HFFc6 (cell line): Measurements from ENCODE around the gene ZNF319. TPM values are rescaled to one million over a fixed set of nuclear protein-coding genes. Genes with fewer than 3 reads are reported as not detected.

Source experiments
- DNase-seq: peaks from one replicate; pipeline ENCODE4 v3.0.0-alpha.2; 2018
- H3K27ac Mint-ChIP-seq: 2 replicates; pipeline ENCODE4 v1.8.0; 2020; ENCODE audit warnings: mild to moderate bottlenecking, mixed read lengths
- H3K27me3 Mint-ChIP-seq: 2 replicates; pipeline ENCODE4 v1.8.0; 2021; ENCODE audit warnings: mild to moderate bottlenecking, moderate library complexity, mixed read lengths; ENCODE audit not compliant: insufficient read depth
- H3K36me3 Mint-ChIP-seq: 2 replicates; pipeline ENCODE4 v1.8.0; 2021; ENCODE audit warnings: low read depth, mixed read lengths
- H3K4me1 Mint-ChIP-seq: 2 replicates; pipeline ENCODE4 v1.8.0; 2020; ENCODE audit warnings: low read depth, mixed read lengths
- H3K4me3 Mint-ChIP-seq: 2 replicates; pipeline ENCODE4 v1.8.0; 2020; ENCODE audit warnings: mild to moderate bottlenecking, moderate library complexity, mixed read lengths
- H3K9me3 Mint-ChIP-seq: 2 replicates; pipeline ENCODE4 v1.8.0; 2020; ENCODE audit warnings: mild to moderate bottlenecking, mixed read lengths
- total RNA-seq, 6 experiments: library from RNA; stranded (reverse); fragmentation: NEBNext Ultra II Directional; extraction: Animal tissue kit (Norgen Biotek cat#: 25700); gene quantifications; 2 replicates in 1 of 6; 3 replicates in 5 of 6; pipeline ENCODE4 v1.2.3, GENCODE V29; 2021
- TF ChIP-seq, protein P1 (sequence below): fragments of 200-600 bp; sonication (generic); IDR thresholded peaks from 2 replicates; pipeline ENCODE4 v1.5.0; 2021; ENCODE audit warnings: antibody characterized with exemption, mild to moderate bottlenecking

ZNF319 gene
- total RNA-seq, 6 experiments from 2014 or later: 8.3 to 12.0 (median 9.4) TPM

DNA sequence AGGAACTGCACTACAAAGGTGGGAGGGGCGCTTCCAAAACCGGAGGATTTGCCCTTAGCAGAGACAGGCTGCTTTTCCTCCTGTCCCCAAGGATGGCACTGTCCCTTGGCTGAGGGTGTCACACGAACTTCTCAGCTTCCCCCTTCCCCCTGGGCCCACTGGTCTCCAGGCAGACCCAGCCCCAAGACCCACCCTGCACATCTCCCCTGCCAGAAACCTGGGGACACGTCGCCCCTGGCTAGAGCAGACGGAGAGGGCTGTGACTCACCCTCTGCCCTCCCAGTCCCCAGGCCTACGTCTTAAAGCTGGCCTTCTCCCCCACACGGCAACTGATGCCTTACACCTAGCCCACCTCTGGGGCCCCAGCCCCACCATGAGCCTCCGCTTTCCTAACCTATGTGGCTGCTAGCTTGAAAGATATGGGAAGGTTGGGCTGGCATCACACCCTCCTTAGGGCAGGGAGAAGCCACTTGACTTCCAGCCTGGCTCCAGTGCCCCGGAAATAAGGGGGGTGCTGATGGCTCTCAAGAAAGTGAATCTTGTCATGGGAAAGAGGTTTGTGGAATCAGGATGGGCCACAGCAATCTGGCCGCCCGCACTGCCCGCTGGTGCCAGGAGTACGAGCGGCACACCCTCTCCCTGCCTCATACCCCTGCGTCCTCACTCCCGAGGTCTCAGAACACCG, 4.6 kb downstream of the ZNF319 start:
- no peaks in the 10 kb centered on the region; the same call in 1 of the 2 replicates for H3K27me3 Mint-ChIP-seq
- no peak overlapping the region for H3K27ac Mint-ChIP-seq
- DNase-seq: no peak
- TF ChIP-seq, protein P1, sequence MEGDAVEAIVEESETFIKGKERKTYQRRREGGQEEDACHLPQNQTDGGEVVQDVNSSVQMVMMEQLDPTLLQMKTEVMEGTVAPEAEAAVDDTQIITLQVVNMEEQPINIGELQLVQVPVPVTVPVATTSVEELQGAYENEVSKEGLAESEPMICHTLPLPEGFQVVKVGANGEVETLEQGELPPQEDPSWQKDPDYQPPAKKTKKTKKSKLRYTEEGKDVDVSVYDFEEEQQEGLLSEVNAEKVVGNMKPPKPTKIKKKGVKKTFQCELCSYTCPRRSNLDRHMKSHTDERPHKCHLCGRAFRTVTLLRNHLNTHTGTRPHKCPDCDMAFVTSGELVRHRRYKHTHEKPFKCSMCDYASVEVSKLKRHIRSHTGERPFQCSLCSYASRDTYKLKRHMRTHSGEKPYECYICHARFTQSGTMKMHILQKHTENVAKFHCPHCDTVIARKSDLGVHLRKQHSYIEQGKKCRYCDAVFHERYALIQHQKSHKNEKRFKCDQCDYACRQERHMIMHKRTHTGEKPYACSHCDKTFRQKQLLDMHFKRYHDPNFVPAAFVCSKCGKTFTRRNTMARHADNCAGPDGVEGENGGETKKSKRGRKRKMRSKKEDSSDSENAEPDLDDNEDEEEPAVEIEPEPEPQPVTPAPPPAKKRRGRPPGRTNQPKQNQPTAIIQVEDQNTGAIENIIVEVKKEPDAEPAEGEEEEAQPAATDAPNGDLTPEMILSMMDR: no peak
- H3K36me3 Mint-ChIP-seq: no peaks in the 10 kb centered on the region; the same call in 1 of the 2 replicates
- no peaks in the 10 kb centered on the region for H3K9me3 Mint-ChIP-seq
- H3K4me3 Mint-ChIP-seq: no peak overlapping the region
- H3K4me1 Mint-ChIP-seq: peaks cover 18% of the 10 kb centered on the region

DNA sequence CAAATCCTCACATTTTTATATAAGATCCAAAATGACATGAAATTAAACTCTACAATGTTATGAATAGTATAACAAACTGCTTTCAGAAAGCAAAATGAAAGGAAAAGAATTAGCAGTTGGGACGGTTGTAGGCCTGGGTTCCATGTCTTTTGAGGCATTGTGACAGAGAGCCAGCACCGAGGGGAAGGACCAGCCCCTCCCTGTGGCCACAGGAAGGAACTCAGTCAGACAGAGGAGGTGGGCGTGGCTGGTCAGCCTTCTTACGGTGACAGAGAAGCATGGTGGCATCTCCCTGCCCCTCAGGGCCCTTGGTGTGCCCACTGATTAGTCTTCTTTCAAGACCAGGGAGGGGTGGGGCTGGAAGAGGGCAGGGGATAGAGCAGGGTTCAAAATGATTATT, 5.7 kb downstream of the ZNF319 start:
- Mint-ChIP-seq H3K4me3 (no peak overlapping the region), H3K36me3 (no peaks in the 10 kb centered on the region; the same call in 1 of the 2 replicates), H3K4me1 (peaks cover 18% of the 10 kb centered on the region), H3K27me3 (no peaks in the 10 kb centered on the region; the same call in 1 of the 2 replicates), H3K9me3 (no peaks in the 10 kb centered on the region), H3K27ac (no peak overlapping the region)
- TF ChIP-seq, protein P1: peak; percentile 68
- DNase-seq: no peak

GRCh38 chr16:57994361-57994760, 6.1 kb downstream of the ZNF319 start:
- no peaks in the 10 kb centered on the region; the same call in 1 of the 2 replicates for H3K27me3 Mint-ChIP-seq
- no peak overlapping the region for H3K27ac Mint-ChIP-seq
- no peak overlapping the region for H3K4me3 Mint-ChIP-seq
- no peak for DNase-seq
- peaks cover 15% of the 10 kb centered on the region for H3K4me1 Mint-ChIP-seq
- H3K9me3 Mint-ChIP-seq: no peaks in the 10 kb centered on the region
- no peaks in the 10 kb centered on the region; the same call in 1 of the 2 replicates for H3K36me3 Mint-ChIP-seq
- TF ChIP-seq, protein P1: no peak

DNA sequence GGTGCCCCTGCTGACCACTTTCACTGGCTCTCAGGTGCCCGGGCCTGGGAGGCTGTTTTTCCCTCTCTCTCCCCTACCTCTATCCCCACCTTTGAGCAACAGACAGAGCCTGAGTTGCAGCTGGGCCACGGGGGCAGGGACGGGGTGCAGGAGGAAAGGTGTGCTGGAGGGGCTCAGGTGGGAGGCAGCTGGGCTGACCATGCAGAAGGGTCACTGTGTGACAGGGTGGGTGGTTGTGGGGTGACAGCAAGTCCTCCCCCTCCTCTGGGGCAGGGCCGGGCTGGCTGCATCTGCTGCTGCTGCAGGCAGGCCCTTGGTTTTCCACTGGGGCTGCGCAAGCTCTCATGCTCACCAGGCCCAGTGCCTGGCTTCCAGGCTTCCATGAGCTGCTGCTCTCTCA, 6.6 kb downstream of the ZNF319 start:
- TF ChIP-seq, protein P1: no peak
- H3K27me3 Mint-ChIP-seq: no peaks in the 10 kb centered on the region; the same call in 1 of the 2 replicates
- no peak for DNase-seq

DNA sequence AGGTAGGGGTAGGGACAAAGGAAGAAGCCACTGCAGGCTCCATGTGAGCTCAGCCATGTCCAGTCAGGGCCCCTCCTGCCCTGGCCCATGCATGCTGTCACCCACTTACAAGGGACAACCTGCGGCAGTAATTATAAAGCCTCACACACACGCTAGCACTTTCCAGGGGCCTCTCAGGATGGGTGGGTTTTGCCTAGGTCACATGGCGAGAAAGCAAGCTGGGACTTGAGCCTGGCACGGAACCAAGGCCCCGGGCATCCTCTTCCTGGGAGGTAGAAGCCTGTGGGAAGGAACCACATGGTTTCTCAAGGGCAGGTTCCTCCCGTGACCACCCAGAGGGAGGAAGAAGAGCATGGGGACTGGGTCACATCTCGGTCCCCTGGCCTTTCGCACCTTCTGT, 7.0 kb downstream of the ZNF319 start:
- TF ChIP-seq, protein P1: no peak
- Mint-ChIP-seq H3K4me1 (peaks cover 6% of the 10 kb centered on the region), H3K4me3 (no peak overlapping the region), H3K9me3 (no peaks in the 10 kb centered on the region), H3K27ac (no peak overlapping the region), H3K27me3 (peaks cover under 1% of the 10 kb centered on the region), H3K36me3 (no peaks in the 10 kb centered on the region)
- DNase-seq: no peak

More for the DNA sequence above, 6.6 kb downstream of the ZNF319 start:
- Mint-ChIP-seq H3K27ac (no peak overlapping the region), H3K4me1 (peaks cover 10% of the 10 kb centered on the region), H3K9me3 (no peaks in the 10 kb centered on the region), H3K4me3 (no peak overlapping the region), H3K36me3 (no peaks in the 10 kb centered on the region)
